ENCODE data around the gene CGB8.

CGB8 gene

DNA sequence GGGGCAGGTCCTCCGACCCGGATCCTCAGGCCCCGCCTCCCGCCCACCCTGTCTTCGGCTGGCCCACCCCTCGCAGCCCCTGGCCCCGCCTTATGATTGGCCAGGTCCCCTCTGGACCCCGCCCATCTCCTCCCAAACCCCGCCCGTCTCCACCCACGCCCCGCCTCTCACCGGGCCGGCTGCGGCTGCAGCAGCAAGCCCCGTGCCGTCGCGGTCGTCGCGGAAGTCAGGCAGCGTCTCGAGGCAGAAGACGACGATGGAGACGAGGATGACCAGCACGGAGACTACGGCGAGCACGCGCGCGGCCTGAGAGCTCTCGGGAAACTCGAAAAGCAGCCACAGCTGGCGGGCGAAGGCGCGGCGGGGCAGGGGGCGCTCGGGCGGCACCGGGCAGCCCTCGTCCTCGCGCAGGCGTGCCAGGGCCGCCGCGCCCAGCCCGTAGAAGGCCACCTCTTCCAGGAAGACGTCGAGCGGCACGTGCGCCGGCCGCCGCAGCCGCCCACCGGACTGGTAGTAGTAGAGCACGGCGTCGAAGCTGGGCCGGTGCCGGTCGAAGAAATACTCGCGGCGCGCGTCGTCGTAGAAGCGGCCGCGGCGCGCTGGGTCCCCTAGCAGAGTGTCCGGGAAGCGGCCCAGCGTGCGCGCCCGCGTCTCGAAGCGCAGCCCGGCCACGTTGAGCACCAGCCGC is 23.1 kb upstream of the CGB8 start:
- TF ChIP-seq, protein P1, sequence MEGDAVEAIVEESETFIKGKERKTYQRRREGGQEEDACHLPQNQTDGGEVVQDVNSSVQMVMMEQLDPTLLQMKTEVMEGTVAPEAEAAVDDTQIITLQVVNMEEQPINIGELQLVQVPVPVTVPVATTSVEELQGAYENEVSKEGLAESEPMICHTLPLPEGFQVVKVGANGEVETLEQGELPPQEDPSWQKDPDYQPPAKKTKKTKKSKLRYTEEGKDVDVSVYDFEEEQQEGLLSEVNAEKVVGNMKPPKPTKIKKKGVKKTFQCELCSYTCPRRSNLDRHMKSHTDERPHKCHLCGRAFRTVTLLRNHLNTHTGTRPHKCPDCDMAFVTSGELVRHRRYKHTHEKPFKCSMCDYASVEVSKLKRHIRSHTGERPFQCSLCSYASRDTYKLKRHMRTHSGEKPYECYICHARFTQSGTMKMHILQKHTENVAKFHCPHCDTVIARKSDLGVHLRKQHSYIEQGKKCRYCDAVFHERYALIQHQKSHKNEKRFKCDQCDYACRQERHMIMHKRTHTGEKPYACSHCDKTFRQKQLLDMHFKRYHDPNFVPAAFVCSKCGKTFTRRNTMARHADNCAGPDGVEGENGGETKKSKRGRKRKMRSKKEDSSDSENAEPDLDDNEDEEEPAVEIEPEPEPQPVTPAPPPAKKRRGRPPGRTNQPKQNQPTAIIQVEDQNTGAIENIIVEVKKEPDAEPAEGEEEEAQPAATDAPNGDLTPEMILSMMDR (IDR thresholded peaks at IDR 0.05), result no peak

DNA sequence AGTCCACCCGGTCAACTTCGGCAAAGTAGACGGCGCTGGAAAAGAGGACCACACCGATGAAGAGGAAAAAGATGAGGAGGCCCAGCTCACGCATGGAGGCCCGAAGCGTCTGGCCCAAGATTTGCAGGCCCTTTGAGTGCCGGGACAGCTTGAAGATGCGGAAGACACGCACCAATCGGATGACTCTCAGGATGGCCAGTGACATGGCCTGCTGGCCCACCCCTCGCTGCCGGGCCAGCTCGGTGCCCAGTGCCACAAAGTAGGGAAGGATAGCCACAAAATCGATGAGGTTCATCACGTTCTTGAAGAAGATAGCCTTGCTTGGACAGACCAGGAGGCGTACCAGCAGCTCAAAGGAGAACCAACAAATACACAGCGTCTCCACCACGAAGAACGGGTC is 21.5 kb upstream of the CGB8 start:
- TF ChIP-seq, protein P1 (IDR thresholded peaks at IDR 0.05), result no peak

DNA sequence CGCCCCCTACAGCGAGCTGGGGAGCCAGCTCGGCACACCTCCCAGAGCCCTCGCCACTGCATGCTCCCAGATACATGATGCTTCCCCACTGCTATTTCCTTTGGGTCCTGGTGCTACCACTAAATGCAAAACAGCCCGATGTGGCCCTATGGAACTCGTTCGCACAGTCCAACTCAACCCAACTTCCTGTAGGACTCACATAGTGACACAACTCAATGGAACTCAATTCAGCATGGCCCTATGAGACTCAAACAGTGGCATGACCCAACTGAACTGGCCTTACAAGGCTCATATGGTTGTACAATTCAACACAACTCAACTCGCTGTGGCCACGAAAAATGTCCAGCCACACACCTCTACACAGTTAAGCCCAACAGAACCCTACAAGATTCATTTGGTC is 20.1 kb upstream of the CGB8 start:
- TF ChIP-seq, protein P1 (IDR thresholded peaks at IDR 0.05), result no peak

DNA sequence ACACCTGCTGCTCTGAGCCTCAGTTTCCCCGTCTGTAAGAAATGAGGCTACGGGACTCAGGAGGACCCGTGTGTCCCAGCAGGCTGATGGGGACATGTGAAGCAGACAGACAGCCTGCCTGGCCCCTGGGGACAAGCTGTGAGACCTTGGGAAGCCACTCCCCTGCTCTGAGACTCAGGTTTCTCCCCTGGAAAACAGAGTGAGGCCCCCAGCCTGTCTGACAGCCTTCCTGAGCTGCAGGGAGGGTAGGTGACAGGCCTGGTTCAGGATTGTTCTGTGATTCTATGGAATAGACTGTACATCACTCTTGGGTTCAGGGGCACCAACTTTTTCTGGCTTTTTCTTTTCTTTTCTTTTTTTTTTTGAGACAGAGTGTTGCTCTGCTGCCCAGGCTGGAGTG is 18.6 kb upstream of the CGB8 start:
- TF ChIP-seq, protein P1 (IDR thresholded peaks at IDR 0.05), result no peak

DNA sequence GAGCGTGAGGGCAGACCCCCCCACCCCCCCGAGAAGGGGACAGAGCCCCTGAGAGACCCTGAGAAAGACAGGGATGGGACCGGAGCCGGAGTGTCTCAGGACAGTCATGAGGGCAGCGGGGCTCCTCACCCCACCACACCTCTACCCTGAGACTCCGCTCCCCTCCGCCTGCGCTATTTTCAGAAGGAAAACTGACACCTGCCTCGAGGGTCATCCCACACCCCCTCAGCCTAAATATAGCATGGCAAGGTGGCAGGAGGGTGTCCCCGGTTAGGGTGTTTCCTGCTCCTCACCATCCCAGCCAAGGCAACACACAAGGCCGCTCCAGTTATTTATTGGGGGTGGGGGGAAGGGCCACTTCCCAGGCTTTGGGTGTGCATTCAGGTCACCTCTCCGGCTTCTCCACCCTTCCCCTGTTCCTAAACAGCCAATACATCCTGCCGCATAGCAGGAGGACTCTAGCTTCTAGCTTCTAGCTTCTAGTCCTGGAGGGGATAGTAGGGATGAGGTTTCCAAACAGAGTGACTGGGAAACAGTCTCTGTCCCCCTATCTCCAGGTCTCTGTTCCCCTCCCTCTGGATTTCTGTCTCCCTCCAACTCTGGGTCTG is 17.1 kb upstream of the CGB8 start:
- TF ChIP-seq, protein P1 (IDR thresholded peaks at IDR 0.05), result no peak

DNA sequence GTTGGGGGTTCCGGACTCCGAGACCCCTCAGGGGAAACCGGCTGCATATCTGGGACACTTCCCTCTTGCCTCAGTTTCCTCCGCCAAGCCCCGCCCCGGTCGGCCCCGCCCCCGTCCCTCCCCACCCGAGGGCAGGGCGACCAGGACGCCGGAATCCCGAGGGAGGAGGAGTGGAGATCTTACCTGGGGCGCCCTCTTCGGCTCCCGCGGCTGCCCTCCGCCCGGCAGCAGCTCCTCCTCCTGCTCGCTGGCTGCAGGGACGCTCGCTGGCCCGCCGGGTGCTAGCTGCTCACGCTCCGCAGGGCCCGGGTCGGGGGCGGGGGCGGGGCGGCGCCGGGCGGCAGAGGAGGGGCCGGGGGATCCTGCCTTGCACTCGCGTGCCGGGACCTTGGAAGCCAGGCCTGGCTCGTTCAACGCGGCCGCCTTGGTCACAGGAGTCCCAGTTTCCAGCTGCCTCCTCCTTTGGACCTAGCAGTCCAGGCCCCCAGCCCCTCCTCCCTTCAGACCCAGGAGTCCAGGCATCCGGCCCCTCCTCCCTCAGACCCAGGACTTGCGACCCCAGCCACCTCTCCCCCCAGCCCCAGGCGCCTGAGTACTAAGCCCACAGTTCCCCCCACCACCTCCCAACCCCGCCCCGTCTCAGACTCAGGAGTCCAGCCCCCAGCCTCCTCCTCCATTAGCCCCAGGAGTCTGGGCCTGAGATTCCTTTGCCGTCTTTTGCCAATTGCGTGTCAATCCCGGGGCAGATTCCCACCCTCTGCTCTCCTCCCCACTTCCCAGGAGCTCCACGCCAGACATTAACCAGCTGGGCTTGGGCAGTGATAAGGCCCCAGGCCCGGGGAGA is 16.1 kb upstream of the CGB8 start, which contains the start of gene NTF4:
TSS of gene NTF4 (minus strand) at position 51 of the 844 bp plus-strand sequence. CDS start 2,821 bp downstream, outside the sequence.
- TF ChIP-seq, protein P1 (IDR thresholded peaks at IDR 0.05), result no peak

DNA sequence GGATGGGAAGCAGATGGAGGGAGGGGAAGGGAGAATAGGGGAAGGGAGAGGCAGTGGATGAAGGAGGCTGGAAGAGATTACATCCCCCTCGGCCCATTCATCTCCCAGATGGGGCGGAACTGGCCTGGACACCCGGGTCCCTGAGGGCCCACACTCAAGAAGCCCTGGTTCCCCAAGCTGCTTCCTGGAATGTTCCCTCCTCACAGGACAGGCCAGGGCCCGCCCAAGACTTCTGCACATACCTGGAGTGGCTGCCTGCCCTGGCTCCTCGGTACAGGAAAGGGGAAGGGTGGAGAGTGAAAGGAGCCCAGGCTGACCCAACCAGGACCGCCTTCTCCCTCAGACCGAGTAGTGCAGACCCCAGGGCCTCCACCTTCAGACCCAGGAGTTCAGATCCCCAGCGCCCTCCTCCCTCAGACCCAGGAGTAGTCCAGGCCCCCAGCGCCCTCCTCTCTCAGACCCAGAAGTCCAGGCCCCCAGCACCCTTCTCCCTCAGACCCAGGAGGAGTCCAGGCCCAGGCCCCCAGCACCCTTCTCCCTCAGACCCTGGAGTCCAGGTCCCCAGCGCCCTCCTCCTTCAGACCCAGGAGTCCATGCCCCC is 15.2 kb upstream of the CGB8 start:
- TF ChIP-seq, protein P1 (IDR thresholded peaks at IDR 0.05), result no peak
